ENCODE data around the gene MPP3. TPM values are rescaled to one million over a fixed set of nuclear protein-coding genes. Genes with fewer than 3 reads are reported as not detected.

The MPP3 gene
- total RNA-seq, 1 experiment from 2014 or later, result 6.9 TPM

DNA sequence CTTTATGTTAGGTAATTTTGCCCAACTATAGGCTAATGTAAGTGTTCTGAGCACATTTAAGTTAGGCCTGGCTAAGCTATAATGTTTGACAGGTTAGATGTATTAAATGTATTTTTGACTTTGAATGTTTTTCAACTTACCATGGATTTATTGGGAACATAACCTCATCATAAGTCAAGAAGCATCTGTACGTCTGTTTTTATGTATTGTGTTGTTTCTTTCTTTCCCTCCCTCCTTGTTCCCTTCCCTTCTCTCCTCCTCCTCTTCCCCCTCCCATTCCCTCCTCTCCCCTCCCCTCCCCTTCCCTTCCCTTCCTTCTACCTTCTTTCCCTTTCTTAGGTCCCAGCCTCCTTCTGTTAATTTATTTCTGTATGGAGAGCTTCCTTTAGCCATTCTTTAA lies 43.5 kb downstream of the MPP3 start:
- DNase-seq, result no peak
- H4K5ac ChIP-seq (ENCODE audit: insufficient read length, low read depth, low read length), result no peak overlapping the region
- no peaks in the 10 kb centered on the region for H3K27me3 ChIP-seq (ENCODE audit: insufficient read depth, low read length)
- no peaks in the 10 kb centered on the region for H3K79me1 ChIP-seq (ENCODE audit: insufficient read depth, low read depth, low read length, poor library complexity, severe bottlenecking)
- Mint-ChIP-seq H3K27me3 (ENCODE audit: low read depth) (peaks cover 20% of the 10 kb centered on the region), H3K27ac (no peak overlapping the region), H3K36me3 (ENCODE audit: insufficient read depth in 1 of 3, low read depth in 3 of 3) (no peaks in the 10 kb centered on the region; a peak in 1 of 7 replicates), H3K9me3 (peaks cover 0 to 8% of the 10 kb centered on the region in 2 experiments; a peak in 3 of 5 replicates), H3K4me1 (peaks cover 9 to 10% of the 10 kb centered on the region in 2 experiments), H3K4me3 (no peak overlapping the region)
- H3K23me2 ChIP-seq (ENCODE audit: insufficient read length, low read depth, low read length, poor library complexity, severe bottlenecking), result no peaks in the 10 kb centered on the region
- H2BK5ac ChIP-seq (ENCODE audit: insufficient read length, low read length), result no peak overlapping the region
- no peak overlapping the region for H4K8ac ChIP-seq (replicated peaks; ENCODE audit: insufficient read length, low read depth, low read length)
- H3K14ac ChIP-seq (ENCODE audit: insufficient read depth, low read length), result no peak overlapping the region
- H3K79me2 ChIP-seq (ENCODE audit: insufficient read depth, low read length), result no peaks in the 10 kb centered on the region
- WGBS (ENCODE audit: extremely low coverage, insufficient read length, low lambda C conversion rate), result no CpG with 5 or more reads among the region's 1 CpG
- no peak overlapping the region for H2BK15ac ChIP-seq (ENCODE audit: low read depth, low read length)
- TF ChIP-seq, protein P1, sequence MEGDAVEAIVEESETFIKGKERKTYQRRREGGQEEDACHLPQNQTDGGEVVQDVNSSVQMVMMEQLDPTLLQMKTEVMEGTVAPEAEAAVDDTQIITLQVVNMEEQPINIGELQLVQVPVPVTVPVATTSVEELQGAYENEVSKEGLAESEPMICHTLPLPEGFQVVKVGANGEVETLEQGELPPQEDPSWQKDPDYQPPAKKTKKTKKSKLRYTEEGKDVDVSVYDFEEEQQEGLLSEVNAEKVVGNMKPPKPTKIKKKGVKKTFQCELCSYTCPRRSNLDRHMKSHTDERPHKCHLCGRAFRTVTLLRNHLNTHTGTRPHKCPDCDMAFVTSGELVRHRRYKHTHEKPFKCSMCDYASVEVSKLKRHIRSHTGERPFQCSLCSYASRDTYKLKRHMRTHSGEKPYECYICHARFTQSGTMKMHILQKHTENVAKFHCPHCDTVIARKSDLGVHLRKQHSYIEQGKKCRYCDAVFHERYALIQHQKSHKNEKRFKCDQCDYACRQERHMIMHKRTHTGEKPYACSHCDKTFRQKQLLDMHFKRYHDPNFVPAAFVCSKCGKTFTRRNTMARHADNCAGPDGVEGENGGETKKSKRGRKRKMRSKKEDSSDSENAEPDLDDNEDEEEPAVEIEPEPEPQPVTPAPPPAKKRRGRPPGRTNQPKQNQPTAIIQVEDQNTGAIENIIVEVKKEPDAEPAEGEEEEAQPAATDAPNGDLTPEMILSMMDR (conservative IDR thresholded peaks at IDR 0.05), result no peak
- H2BK12ac ChIP-seq (ENCODE audit: insufficient read length, low read depth, low read length), result no peak overlapping the region
- H3K23ac ChIP-seq (ENCODE audit: insufficient read length, low read depth, low read length), result no peak overlapping the region
- H3K4me2 ChIP-seq (ENCODE audit: insufficient read depth, insufficient read length, low read length), result no peak overlapping the region
- H4K20me1 ChIP-seq (ENCODE audit: control insufficient read depth, insufficient read depth, insufficient read length), result no peaks in the 10 kb centered on the region
- no peak overlapping the region for H3T11ph ChIP-seq (ENCODE audit: low read length)
- no peak overlapping the region for H2AK5ac ChIP-seq (ENCODE audit: insufficient read length, low read length)
- H4K91ac ChIP-seq (ENCODE audit: insufficient read length, low read depth, low read length), result no peak overlapping the region
- H3K9me3 ChIP-seq (ENCODE audit: control insufficient read depth, low read depth, low read length), result no peaks in the 10 kb centered on the region
- H2BK120ac ChIP-seq (ENCODE audit: low read depth, low read length, poor library complexity, severe bottlenecking), result no peak overlapping the region
- H3K9ac ChIP-seq (ENCODE audit: extremely low read depth, insufficient read length, low read length), result no peak overlapping the region
- no peak overlapping the region for H2BK20ac ChIP-seq (ENCODE audit: low read depth, low read length, poor library complexity, severe bottlenecking)
- H3K4me1 ChIP-seq (ENCODE audit: insufficient read depth, low read length), result peaks cover 2% of the 10 kb centered on the region; the same call in 1 of the 2 replicates
- no peak overlapping the region for H3K56ac ChIP-seq (ENCODE audit: insufficient read length, low read depth, low read length)
- no peak overlapping the region for H2AFZ ChIP-seq (ENCODE audit: low read length)
- H3K4ac ChIP-seq (ENCODE audit: low read depth, low read length), result no peak overlapping the region
- H3K18ac ChIP-seq (ENCODE audit: insufficient read length, low read depth, low read length), result no peak overlapping the region
- H3K27ac ChIP-seq (ENCODE audit: insufficient read length, low read depth, low read length), result no peak overlapping the region

All from H9 (cell line).